ENCODE data around the gene CNTD1. TPM values are rescaled to one million over a fixed set of nuclear protein-coding genes. Genes with fewer than 3 reads are reported as not detected.
A peak's percentile ranks its signal among the peaks of the same experiment; 100 is the strongest.

Gene CNTD1
- total RNA-seq, 1 donor from 2014 or later = not detected

- no peak for DNase-seq (ENCODE audit: low read depth)
- TF ChIP-seq, protein P1, sequence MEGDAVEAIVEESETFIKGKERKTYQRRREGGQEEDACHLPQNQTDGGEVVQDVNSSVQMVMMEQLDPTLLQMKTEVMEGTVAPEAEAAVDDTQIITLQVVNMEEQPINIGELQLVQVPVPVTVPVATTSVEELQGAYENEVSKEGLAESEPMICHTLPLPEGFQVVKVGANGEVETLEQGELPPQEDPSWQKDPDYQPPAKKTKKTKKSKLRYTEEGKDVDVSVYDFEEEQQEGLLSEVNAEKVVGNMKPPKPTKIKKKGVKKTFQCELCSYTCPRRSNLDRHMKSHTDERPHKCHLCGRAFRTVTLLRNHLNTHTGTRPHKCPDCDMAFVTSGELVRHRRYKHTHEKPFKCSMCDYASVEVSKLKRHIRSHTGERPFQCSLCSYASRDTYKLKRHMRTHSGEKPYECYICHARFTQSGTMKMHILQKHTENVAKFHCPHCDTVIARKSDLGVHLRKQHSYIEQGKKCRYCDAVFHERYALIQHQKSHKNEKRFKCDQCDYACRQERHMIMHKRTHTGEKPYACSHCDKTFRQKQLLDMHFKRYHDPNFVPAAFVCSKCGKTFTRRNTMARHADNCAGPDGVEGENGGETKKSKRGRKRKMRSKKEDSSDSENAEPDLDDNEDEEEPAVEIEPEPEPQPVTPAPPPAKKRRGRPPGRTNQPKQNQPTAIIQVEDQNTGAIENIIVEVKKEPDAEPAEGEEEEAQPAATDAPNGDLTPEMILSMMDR (conservative IDR thresholded peaks at IDR 0.05; ENCODE audit: low read depth, low read length) = no peak
- H3K4me3 ChIP-seq (ENCODE audit: low read depth, low read length) = no peak overlapping the region
Measured at GRCh38 chr17:42796066-42796758, 2.4 kb upstream of the CNTD1 start.

DNA sequence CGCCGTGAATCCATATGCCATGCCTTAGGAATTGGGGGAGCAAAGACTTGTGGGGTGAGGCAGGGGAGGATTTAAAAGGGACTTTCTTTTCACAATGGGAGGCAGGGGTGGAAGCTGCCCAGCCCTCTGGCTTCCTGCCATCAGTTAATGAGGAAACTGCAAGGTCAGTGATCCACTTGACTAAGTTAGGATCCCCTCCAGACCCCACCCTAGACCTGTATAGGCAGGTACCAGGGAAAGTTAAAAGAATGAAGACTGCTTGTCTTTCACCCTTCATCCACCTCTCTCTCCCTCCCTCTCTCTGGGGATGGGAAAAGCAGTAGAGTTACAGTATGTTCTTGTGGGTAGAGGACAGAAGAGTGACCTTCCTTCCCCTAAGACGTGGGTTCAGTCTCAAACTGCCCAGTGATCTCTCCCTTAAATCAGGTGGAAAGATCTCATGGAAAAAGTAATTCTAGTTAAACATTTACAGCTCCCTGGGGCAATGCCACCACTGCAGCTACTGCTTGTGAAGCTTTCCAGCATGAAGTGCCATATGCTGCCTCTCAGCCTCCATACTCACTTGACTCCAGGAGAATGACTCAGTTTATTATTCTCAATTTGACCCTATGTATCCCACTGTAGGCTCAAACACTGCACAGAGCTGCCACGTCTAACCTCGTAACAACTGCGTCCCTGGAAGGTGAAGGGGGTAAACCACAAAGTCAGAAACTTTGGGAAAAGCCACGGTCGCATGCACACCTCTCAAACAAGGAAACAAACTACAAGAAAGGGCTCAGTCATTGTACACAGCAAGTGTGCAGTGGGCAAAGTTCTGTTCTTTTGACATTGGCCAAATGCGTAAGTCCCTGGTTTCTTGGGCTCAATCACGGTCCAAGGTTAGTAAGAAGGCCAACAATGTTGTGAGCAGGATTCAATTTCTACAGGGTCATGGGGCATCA is 1.3 kb upstream of the CNTD1 start:
- DNase-seq (ENCODE audit: low read depth) = peak; percentile 83
- H3K4me3 ChIP-seq (ENCODE audit: low read depth, low read length) = peak overlapping the region; percentile 96
- TF ChIP-seq, protein P1 (conservative IDR thresholded peaks at IDR 0.05; ENCODE audit: low read depth, low read length) = no peak

- TF ChIP-seq, protein P1 (conservative IDR thresholded peaks at IDR 0.05; ENCODE audit: low read depth, low read length) = no peak
- H3K4me3 ChIP-seq (ENCODE audit: low read depth, low read length) = peak overlapping the region; percentile 96
- DNase-seq (ENCODE audit: low read depth) = no peak
Measured at GRCh38 chr17:42798011-42798382, 664 bp upstream of the CNTD1 start.

DNA sequence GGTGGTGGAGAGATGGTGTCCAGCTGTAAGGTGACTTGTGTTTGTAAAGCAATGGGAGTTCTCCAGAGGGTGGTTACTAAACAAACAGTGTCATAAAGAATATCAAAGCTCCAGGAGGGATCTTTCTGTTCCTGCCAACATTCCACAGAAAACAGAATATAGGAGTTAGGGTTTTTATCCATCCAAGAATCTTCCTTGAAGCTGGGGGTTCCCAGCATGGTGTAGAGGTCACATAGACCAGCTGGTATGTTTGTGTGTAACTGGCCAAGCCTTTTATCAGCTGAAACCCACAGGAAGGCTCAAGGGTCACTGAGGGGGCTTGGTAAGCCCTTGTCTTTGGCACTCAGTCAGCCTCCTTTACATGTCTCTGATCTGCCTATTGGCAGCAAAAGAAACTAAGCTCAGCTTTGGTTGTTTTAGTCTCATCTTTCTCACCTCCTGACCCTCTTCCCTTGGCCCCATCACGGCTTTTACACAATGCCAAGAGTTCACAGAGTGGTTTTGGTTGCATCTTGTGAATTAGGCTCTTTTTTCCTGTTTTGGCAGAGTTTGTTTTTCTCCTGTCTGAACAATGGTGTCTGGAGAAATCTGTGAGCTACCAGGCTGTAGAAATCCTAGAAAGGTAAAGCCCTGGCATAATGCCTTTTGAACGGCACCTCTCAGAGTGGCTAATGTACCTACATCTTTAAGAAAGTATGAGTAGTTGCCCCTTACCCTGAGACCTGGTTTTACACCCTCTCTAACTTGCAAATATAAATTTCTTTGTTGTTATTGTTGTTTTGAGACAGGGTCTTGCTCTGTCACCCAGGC is 4.6 kb downstream of the CNTD1 start:
- DNase-seq (ENCODE audit: low read depth) = no peak
- no peak overlapping the region for H3K4me3 ChIP-seq (ENCODE audit: low read depth, low read length)
- TF ChIP-seq, protein P1 (conservative IDR thresholded peaks at IDR 0.05; ENCODE audit: low read depth, low read length) = no peak

DNA sequence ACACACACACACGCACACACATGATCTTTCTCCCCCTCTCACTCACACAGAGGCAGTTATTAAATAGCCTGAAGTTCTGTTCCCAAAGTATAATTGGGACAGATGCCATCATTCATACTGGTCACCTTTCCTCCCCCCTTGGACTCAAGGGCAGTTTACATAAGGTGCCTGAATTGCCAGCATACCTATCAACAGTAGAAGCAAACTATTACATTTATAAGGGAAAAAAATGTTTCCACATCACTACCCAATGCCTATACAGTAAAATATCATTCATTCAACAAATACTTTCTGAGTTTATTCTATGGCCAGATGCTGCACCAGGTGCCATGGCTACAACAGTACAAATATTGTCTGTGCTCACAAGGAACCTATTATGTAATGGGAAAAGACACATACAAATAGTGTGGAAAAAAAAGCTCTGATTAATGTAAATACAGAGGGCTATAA is 6.3 kb downstream of the CNTD1 start:
- TF ChIP-seq, protein P1 (conservative IDR thresholded peaks at IDR 0.05; ENCODE audit: low read depth, low read length) = no peak
- H3K4me3 ChIP-seq (ENCODE audit: low read depth, low read length) = no peak overlapping the region
- DNase-seq (ENCODE audit: low read depth) = no peak

- TF ChIP-seq, protein P1 (conservative IDR thresholded peaks at IDR 0.05; ENCODE audit: low read depth, low read length) = no peak
- no peak overlapping the region for H3K4me3 ChIP-seq (ENCODE audit: low read depth, low read length)
- no peak for DNase-seq (ENCODE audit: low read depth)
Measured at GRCh38 chr17:42806249-42806648, 7.6 kb downstream of the CNTD1 start.

Measured in epithelial cell of proximal tubule (primary cell).